Measurements from ENCODE around the gene TMEM51.

TMEM51 gene

DNA sequence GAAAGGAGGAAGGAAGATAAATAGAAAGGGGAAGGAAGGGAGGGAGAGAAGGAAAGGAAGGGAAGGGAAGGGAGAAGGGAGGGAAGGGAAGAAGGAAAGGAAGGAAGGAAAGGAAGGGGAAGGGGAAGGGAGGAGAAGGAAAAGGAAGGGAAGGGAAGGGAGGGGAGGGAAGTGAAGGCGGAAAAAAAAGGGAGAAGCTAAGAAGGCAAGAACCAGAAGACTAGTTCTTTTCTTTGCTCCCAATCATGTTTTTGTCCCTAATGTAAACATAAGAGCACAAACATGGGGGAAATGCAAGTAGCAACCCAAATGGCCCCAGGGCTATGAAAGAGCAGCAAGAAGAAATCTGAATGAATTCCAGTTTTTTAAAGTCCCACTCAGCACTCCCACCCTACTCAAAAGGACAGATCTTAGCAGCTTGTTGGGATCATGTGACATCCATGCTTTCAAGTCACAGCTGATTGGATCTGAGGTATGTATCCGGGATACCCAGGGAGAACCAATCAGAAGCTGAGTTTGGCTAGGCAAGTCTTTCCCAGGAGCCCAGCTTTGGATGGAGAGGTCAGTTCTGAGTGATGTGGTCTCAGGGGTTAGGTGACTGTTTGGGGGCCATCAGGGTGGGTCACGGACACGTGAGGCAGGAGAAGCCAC lies 69.2 kb downstream of the TMEM51 start:
- no peak for DNase-seq

DNA sequence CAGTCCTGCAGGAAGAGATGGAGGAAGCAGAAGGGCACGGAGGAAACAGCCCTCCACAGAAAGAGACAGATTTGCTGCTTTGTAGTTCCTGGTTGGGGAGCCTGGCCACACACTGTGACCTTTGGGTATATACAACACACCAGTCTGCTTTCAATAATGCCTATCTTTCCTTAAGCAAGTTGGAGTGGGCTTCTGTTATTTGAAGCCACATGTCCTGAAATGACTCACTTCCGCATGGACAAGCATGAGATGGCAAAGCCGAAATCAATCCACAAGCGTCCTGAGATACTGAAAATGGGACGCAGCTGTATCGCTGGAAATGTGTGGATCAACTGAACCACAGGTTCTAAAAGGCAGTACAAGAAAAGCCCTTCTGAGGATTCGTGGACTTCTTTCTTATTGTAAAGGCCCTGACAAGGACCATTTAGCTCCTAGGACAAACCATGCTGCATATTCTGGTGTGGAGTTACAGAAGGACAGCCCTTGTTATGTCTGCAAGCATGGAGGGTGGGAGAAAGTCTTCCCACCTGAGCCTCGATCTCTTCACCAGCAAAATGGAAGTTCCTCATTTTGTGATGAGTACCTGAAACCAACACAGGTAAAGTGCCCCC lies 70.8 kb downstream of the TMEM51 start:
- DNase-seq = no peak

DNA sequence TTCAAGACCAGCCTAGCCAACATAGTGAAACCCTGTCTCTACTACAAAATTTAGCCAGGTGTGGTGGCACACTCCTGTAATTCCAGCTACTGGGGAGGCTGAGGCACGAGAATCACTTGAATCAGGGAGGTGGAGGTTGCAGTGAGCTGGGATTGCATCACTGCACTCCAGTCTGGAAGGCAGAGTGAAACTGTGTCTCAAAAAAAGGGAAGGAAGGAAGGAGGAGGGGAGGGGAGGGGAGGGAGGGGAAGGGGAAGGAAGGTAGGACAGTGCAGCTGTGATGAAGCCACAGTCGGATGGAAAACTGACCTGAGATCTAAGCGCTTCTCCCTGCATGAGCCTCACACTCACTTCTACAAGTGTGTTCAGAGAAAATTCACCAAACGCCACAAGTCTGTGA lies 71.4 kb downstream of the TMEM51 start:
- no peak for DNase-seq

DNA sequence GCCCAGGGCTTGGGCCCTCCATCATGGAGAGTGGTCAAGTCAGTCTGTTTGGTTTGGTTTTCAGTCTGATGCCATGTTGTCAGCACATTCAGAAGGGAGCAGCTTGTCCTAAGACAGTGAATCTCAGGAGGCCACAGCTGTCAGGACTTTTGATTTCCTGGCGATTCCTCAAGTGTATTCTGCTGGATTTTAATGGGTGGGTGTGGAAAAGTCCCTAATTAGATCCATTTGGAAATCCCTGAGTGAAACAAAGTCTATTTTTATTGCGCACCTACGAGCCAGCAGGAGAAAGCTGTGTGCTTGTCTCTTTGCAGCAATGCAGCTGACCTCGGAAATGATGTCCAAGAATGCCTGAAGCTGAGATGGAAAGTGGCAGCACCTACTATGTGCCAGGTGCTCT lies 71.9 kb downstream of the TMEM51 start:
- no peak for DNase-seq

DNA sequence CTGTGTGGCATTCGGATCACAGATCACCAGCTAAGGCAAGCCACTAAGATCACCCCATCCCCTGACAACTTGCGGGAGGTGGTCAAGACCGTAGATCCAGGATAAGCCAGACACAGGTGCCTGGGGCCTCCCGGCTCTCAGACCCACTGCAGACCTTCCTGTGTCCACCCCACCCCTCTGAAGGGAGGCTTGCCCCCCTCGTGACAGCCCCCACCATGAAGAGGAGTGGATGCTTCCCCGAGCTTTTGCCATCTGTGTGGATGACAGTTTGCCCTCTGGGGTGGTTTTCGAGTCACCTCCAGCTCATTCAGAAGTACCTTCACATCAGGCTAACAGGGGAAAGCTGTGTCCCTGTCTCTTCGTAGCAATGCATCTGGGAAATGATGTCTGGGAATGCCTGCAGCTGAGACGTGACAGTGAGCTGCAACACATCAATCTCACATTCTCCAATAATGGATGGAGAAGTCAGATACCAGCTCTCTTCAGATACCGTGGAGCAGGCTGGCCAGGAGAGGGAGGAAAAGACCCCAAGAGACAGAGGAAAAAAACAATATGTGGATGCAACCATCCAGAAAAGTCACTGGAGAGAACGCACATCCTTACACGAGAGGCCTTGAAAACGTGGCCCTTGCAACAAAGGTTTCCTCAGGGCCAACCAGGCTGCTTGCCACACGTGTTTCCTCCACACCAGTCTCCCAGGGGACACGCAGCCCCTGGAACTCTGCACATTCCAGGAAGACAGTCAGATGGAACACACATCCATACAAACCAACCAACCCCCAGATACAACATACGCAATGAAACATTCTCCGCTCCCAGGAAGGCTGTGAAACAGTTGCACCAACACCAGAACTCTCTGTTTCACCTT lies 73.1 kb downstream of the TMEM51 start:
- no peak for DNase-seq

DNA sequence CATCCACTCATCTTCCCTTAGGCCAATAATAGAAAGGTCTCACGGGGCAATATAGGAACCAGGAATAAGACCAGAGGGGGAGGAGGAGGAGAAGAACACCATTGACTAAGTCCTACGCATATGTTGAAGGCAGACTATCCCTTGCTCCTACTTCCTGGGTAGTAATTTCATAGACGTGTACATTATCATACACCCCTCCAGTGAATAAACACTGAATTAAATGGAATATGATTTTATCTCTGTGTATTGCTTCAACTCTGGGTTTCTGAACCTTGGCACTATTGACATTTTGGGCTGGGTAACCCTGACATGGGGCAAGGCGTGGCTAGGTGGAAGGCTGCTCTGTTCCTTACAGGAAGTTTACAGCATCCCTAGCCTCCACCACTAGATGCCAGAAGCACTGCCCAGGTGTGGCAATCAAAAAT lies 76.2 kb downstream of the TMEM51 start:
- no peak for DNase-seq

DNA sequence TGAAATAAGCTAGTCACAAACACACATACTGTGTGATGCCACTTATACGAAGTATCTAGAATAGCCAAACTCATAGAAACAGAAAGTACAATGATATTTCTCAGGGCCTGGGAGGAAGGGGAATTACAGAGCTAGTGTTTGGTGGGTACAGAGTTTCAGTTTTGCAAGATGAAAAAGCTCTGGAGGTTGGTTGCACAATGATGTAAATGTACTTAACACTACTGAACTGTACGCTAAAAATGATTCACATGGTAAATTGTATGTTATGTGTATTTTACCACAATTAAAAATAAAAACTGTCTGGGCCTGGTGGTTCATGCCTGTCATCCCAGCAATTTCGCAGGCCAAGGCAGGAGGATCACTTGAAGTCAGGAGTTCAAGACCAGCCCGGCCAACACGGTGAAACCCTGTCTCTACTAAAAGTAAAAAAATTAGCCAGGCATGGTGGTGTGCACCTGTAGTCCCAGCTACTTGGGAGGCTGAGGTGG lies 78.2 kb downstream of the TMEM51 start:
- no peak for DNase-seq

DNA sequence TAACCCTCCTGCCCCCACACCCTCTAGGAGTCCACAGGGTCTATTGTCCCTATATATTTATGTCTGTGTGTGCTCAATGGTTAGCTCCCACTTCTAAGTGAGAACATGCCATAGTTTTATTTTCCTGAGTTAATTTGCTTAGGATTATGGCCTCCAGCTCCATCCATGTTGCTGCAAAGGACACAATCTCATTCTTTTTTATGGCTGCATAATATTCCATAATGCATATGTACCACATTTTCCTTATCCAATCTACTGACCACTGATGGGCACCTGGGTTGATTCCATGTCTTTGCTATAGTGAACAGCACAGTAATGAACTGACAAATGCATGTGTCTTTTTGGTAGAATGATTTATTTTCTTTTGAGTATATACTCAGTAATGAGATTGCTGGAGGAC lies 80.1 kb downstream of the TMEM51 start:
- no peak for DNase-seq

DNA sequence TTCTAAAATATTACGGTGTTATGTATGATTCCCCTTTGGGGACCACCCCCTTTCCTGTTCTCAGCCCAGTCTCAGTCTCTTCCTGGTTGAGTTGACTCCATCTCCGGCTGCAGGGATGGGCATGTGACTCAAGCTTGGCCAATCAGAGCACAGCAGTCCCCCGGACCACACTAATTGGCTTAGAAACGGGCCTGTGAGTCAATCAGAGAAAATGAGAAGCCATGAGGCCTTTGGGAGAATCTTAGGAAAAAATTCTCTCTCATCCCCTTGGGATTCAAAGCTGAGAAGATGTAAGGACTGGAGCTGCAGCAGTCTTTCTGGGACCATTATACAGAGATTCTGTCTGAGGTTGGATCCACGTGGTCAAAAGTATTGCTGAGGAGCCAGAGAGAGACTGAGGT lies 82.8 kb downstream of the TMEM51 start:
- DNase-seq = no peak

DNA sequence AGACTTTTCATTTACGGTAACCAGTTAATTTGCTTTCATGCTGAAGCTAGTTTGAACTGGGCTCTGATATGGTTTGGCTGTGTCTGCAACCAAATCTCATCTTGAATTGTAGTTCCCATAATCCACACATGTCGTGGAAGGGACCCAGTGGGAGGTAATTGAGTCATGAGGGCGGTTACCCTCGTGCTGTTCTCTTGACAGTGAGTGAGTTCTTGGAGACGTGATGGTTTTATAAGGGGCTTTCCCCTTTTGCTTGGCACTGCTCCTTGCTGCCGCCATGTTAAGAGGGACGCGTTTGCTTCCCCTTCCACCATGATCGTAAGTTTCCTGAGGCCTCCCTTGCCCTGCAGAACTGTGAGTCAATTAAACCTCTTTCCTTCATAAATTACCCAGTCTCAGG lies 83.2 kb downstream of the TMEM51 start:
- DNase-seq = no peak

DNA sequence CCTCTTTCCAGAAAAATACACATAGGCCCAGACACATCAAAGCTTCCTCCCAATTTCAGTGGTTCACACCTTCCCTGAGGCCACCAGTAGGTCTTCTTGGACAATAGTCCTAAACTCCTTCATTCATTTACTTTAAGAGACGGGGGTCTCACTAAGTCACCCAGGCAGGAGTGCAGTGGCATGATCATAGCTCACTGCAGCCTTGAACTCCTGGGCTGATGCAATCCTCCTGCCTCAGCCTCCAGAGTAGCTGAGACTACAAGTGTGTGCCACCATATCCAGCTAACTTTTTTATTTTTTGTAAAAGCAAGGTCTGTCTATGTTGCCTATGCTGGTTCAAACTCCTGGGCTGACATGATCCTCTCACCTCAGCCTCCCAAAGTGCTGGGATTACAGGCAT lies 85.2 kb downstream of the TMEM51 start:
- no peak for DNase-seq

DNA sequence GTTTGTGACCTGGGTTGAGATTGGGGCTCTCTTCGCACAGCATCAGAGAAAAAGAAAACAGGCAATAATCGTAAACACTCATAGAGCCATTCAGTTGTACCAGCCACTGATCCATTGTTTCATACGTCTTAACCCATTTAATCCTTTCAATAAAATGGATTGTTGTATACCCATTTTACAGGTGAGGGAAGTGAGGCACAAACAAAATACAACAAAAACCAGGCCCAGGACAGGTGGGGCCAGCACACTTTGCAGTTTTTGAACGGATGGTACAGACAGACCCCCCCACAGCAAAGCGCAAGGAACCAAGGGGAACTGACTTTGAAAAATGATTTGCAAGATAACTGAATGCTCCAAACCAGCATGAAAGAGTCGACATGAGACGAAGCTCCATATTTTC lies 89.2 kb downstream of the TMEM51 start:
- no peak for DNase-seq

DNA sequence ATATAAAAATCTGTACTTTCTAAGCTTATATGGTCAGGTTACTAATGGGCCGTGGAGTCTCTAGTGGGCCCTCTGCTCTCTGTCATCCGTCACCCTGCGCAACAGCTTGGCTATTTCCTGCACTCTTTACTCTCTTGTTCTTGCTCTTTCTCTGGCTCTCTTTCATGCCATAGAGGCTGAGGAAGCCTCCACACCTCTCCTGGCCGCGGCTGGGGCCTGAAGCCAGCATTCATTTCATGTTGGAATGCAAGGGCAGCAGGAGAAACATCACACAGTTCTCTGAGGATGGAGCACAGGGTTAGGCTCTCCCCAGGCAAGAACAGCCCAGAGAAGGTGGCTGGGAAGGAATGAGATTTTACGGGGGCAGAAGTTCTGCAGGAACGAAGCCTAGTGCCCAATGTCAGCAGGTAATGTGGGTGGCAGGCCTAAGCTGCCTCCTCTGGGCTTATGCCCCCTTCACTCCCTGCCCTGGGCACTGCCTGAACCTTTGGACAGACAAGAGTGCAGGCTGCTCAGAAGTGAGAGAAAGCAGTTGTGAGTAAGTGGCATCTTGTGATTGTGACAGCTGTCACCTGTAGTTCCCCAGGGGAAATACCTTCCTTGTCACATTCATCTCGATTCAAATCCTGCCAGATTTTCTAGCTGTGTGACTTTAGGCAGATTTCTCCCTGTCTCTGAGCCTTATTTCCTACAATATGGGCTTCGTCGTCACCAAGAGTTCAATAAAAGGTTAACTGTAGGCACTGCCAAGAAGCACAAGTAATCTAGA lies 89.9 kb downstream of the TMEM51 start:
- no peak for DNase-seq

DNA sequence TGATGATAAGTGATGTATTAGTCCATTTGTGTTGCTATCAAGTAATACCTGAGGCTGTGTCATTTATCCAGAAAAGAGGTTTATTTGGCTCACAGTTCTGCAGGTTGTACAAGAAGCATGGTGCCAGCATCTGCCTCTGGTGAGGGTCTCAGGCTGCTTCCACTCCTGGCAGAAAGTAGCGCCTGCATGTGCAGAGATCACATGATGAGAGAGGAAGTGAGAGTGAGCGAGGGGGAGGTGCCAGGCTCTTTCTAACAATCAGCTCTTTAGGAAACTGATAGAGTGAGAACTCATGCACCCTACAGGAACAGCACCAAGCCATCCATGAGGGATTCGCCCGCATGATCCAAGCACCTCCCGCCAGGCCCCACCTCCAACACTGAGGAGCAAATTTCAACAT lies 91.3 kb downstream of the TMEM51 start:
- DNase-seq = no peak

DNA sequence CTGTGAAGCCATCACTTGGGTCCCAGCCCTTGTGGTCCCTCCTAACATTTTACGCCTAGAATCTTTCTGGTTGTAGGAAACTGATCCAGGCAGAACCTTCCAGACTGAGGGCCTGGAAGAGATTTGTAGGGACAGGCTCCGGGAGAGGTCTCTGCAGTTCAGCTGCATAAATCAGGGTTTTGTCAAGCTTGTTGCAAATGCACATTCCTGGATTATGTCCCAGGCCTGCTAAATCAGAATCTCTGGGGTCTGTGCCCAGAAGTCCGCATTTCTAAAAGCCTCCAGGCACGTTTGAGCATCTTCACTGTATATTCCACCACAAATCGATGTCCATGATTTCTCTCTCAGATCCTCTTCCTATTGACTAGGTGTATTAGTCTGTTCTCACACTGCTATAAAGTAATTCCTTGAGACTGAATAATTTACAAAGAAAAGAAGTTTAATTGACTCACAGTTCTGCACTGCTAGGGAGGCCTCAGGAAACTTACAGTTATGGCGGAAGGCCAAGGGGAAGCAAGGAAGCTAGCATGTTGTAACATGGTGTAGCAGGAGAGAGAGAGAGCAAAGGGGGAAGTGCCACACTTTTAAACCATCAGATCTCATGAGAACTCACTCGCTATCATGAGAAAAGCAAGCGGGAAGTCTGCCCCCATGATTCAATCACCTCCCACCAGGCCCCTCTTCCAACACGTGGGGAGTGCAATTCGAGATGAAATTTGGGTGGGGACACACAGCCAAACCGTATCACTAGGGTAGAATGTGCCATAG lies 92.2 kb downstream of the TMEM51 start:
- DNase-seq = peak; percentile 27

DNA sequence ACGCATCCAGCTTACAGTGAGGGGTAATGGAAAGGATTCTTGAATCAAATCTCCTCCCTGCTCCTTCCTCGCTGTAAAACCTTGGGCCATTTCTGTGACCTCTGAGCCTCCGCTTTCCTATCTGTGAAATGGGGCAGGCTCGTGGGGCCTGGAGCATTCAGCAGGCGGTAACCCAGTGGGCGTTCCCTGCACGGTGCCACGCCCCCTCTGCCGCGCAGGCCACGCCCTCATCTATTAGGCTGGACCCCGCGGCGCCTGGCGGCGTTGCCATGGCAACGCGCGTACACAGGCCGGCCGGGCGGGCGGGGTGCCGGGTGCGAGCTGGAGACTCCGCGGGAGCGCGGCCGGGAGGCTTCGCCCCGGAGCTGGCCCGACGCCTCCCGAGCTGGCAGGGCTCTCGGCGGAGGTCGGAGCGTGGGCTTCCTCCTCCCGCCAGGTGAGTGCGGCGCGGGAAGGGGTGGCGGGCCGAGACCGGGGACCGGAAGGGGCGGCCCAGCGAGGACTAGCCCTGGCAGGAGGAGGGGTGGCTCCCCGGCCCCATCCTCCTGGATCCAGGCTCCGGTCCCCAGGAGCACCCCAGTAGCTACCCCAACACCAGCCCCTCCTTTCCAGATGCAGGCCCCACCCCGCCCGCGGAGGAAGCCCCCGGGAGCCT lies 93.5 kb downstream of the TMEM51 start, which contains the start of gene FHAD1:
FHAD1 (plus strand) TSS at position 264 of the 655 bp plus-strand sequence. CDS start 4,562 bp downstream, outside the sequence.
- peak; percentile 72 for DNase-seq

DNA sequence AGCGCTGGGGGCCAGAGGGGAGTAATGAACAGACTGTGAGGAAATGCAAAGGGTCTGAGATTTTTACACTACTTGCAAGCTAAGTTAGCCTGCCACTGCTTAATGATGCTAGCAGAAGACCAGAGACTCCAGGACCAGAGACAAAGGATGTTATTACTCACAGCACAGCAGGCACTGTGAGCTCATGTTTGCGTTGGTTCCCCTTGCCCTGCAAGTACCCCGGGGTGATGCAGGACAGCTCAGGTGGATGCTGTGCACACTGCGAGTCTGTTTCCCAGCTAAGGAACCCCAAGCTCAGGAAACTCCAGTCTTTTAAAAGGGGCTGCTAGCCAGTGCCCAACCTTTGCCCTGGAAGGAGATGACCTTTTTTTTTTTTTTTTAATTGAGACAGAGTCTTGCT lies 94.7 kb downstream of the TMEM51 start:
- DNase-seq = no peak

DNA sequence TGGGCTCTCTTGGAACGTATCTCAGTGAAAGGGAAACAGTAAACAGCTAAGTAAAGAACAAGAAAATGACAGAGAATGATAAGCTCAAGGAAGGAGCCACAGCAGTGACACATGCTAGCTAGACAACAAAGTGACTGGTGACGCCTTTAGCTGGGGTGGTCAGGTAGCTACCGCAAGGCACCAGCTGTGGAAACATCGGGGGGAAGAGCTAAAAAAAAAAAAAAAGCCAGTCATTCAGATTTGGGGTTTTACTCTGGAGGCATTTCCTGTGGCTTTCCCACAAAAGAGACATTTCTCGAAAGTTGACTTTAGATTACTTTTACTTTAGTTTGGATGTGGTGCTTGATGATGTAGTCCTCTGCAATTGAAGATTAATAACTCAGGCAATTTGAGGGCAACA lies 95.5 kb downstream of the TMEM51 start:
- DNase-seq = peak; percentile 44

DNA sequence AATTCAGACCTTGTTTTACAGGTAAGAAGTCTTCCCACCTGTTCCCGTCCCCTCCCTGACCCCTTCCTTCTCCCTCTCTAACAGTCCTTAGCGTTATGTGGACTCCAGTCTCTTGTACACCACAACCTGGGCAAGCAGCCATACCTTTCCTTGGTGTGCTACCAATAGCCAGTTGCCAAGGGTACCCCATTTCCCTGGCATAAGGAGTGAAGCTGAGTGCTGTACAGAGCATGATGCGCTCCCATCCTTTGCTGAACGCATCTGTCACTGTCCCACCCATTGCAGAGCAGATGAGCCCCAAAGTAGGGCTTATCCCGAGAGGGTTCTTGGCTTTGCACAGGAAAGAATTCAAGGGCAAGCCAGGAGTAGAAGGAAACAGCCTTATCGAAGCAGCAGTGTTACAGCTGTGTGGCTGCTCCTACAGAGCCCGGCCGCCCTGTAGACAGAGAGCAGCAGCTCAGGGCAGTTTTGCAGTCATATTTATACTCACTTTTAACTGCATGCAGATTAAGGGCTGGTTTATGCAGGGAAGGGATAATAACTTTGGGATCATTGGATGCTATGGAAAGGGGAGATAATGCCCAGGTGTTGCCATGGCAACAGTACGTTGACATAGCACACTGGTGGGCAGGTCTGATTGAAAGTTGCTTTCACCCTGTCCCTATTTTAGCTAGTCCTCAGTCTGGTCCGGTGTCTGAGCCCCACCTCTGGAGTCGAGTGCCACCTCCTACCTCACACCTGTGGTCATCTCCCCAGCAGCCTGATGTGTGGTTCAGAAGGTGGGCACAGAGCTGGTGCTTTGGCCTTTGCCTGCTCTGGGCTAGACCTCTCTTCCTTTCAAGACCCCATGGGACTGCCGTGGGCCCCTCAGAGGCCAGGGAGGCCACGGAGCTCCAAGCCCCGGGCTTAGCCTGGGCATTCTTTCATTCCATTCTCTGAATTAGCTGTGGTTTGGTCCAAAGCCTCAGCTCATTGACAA lies 98.6 kb downstream of the TMEM51 start:
- no peak for DNase-seq

DNA sequence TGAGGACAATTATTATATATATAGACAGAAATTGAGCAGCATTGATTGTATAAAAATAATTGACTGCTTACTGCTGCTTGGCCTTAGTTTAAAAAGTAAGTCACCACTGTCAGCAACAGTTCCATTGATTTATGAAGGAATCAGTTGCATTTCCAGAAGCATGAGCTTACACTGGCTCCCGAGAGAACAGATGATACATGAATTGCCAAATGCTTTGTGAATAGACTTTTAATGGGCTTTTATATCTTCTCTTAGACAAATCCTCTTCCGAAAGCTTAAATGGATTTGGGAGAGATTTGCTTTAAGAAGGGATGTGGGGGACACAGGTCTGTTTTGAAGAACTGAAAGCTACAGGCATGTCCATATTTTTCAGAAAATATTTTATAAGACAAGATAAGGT lies 101.0 kb downstream of the TMEM51 start:
- DNase-seq = no peak

All from hematopoietic multipotent progenitor cell treated with erythropoietin and hydrocortisone succinate and interleukin-3 and kit ligand, for 6 days (in vitro differentiated cells).